Astrocyte (in vitro differentiated cells and primary cell): ENCODE data around the gene RPS14. TPM values are rescaled to one million over a fixed set of nuclear protein-coding genes. Genes with fewer than 3 reads are reported as not detected.
A peak's percentile ranks its signal among the peaks of the same experiment; 100 is the strongest.

ENCODE experiments used
- DNase-seq: peaks from one replicate; pipeline ENCODE4 v3.0.0-alpha.2; 2010; ENCODE audit warnings: low read depth
- FAIRE-seq: peaks from 2 replicates; lab custom pipeline; 2011; peaks lifted over from hg19 to GRCh38; lab: Jason Lieb, UNC
- H2AFZ ChIP-seq: 2 replicates; pipeline ENCODE4 v1.6.0; 2012; ENCODE audit warnings: low read depth, low read length, inconsistent platforms
- H3K27ac ChIP-seq: 2 replicates; pipeline ENCODE4 v1.5.1; 2011; ENCODE audit warnings: low read depth, low read length, inconsistent platforms
- H3K27me3 ChIP-seq: 2 replicates; pipeline ENCODE4 v1.6.0; 2011; ENCODE audit warnings: low read length, inconsistent platforms; ENCODE audit not compliant: insufficient read depth
- H3K36me3 ChIP-seq: 2 replicates; pipeline ENCODE4 v1.5.1; 2011; ENCODE audit warnings: low read length, inconsistent platforms; ENCODE audit not compliant: insufficient read depth
- H3K4me1 ChIP-seq: 2 replicates; pipeline ENCODE4 v1.5.1; 2011; ENCODE audit warnings: low read length, inconsistent platforms; ENCODE audit not compliant: insufficient read depth
- H3K4me2 ChIP-seq: 2 replicates; pipeline ENCODE4 v1.6.0; 2012; ENCODE audit warnings: low read length, inconsistent platforms
- H3K4me3 ChIP-seq: 2 replicates; pipeline ENCODE4 v1.5.1; 2011; ENCODE audit warnings: low read depth, mild to moderate bottlenecking, low read length, inconsistent platforms; ENCODE audit not compliant: insufficient read depth
- H3K79me2 ChIP-seq: 2 replicates; pipeline ENCODE4 v1.6.0; 2012; ENCODE audit warnings: mild to moderate bottlenecking, low read length, inconsistent platforms; ENCODE audit not compliant: insufficient read depth
- H3K9ac ChIP-seq: 2 replicates; pipeline ENCODE4 v1.6.0; 2012; ENCODE audit warnings: mild to moderate bottlenecking, low read length, inconsistent platforms
- H3K9me3 ChIP-seq: 2 replicates; pipeline ENCODE4 v1.5.1; 2012; ENCODE audit warnings: low read depth, mild to moderate bottlenecking, low read length, inconsistent platforms; ENCODE audit not compliant: insufficient read depth
- H4K20me1 ChIP-seq: 2 replicates; pipeline ENCODE4 v1.6.0; 2012; ENCODE audit warnings: low read length, inconsistent platforms; ENCODE audit not compliant: insufficient read depth
- H3K27ac Mint-ChIP-seq: one replicate; pipeline ENCODE4 v1.8.0; 2021; ENCODE audit warnings: mild to moderate bottlenecking, mixed read lengths; ENCODE audit not compliant: unreplicated experiment
- H3K27me3 Mint-ChIP-seq: one replicate; pipeline ENCODE4 v1.8.0; 2021; ENCODE audit warnings: low read depth, mixed read lengths; ENCODE audit not compliant: unreplicated experiment
- H3K36me3 Mint-ChIP-seq: one replicate; pipeline ENCODE4 v1.8.0; 2021; ENCODE audit warnings: low read depth, mixed read lengths; ENCODE audit not compliant: unreplicated experiment
- H3K4me1 Mint-ChIP-seq: one replicate; pipeline ENCODE4 v1.8.0; 2021; ENCODE audit warnings: low read depth, mixed read lengths; ENCODE audit not compliant: unreplicated experiment
- H3K4me3 Mint-ChIP-seq: one replicate; pipeline ENCODE4 v1.8.0; 2021; ENCODE audit warnings: mild to moderate bottlenecking, moderate library complexity, mixed read lengths; ENCODE audit not compliant: unreplicated experiment
- H3K9me3 Mint-ChIP-seq: one replicate; pipeline ENCODE4 v1.8.0; 2021; ENCODE audit warnings: mild to moderate bottlenecking, mixed read lengths; ENCODE audit not compliant: unreplicated experiment
- CTCF ChIP-seq: IDR thresholded peaks from 2 replicates; pipeline ENCODE4 v1.5.1; 2011; ENCODE audit warnings: low read depth, mild to moderate bottlenecking, inconsistent platforms, low read length, moderate library complexity; ENCODE audit not compliant: insufficient read depth
- EZH2 ChIP-seq: IDR thresholded peaks from 2 replicates; pipeline ENCODE4 v1.6.1; 2012; ENCODE audit warnings: mild to moderate bottlenecking, low read length, inconsistent platforms; ENCODE audit not compliant: insufficient read depth
- total RNA-seq: library from RNA; stranded (reverse); gene quantifications from 2 replicates; pipeline ENCODE4 v1.2.1, GENCODE V29; 2021

Gene RPS14
- total RNA-seq, 1 donor from 2014 or later = 2,054 TPM

GRCh38 chr5:150496534-150496933 lies 47.0 kb upstream of the RPS14 start:
- FAIRE-seq (no peak), DNase-seq (no peak)
- peaks cover 7% of the 10 kb centered on the region for H3K36me3 ChIP-seq
- no peaks in the 10 kb centered on the region for H3K9me3 ChIP-seq
- peak overlapping the region; percentile 90 for H3K27ac ChIP-seq
- peaks cover 60% of the 10 kb centered on the region for H3K4me1 ChIP-seq
- peaks cover 67% of the 10 kb centered on the region for H3K4me1 Mint-ChIP-seq
- peak overlapping the region; percentile 84 for H3K27ac Mint-ChIP-seq
- no peak overlapping the region for H3K4me3 Mint-ChIP-seq
- TF ChIP-seq CTCF (no peak), EZH2 (no peak)
- no peaks in the 10 kb centered on the region for H3K27me3 Mint-ChIP-seq
- H3K79me2 ChIP-seq = peaks cover 90% of the 10 kb centered on the region
- no peaks in the 10 kb centered on the region for H3K27me3 ChIP-seq
- no peak overlapping the region for H2AFZ ChIP-seq
- peaks cover 30% of the 10 kb centered on the region for H3K36me3 Mint-ChIP-seq
- H3K4me3 ChIP-seq = no peak overlapping the region
- H4K20me1 ChIP-seq = peaks cover 69% of the 10 kb centered on the region
- no peaks in the 10 kb centered on the region for H3K9me3 Mint-ChIP-seq
- peak overlapping the region; percentile 35 for H3K9ac ChIP-seq
- no peak overlapping the region for H3K4me2 ChIP-seq

DNA sequence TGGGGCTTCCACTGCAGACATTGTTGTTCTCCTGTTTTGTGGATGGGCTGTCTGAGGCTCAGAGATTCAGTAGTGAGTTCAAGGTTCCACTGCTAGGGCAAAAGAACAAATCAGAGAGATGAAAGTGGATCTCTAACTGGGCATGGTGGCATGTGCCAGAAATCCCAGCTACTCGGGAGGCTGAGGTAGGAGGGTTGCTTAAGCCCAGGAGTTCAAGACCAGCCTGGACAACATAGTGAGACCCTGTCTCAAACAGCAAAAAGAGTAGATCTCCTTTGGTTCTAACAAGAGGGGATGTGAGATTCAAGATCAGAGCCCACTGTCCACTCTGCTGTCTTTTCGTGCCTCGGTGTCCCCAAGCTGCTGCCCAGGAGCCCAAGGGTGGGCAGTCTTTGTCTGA lies 46.6 kb upstream of the RPS14 start:
- no peaks in the 10 kb centered on the region for H3K27me3 Mint-ChIP-seq
- Histone ChIP-seq H3K27me3 (no peaks in the 10 kb centered on the region), H2AFZ (no peak overlapping the region), H3K79me2 (peaks cover 90% of the 10 kb centered on the region), H3K27ac (peak overlapping the region; percentile 90), H3K9ac (peak overlapping the region; percentile 35), H4K20me1 (peaks cover 68% of the 10 kb centered on the region), H3K9me3 (no peaks in the 10 kb centered on the region), H3K4me2 (no peak overlapping the region), H3K4me3 (no peak overlapping the region), H3K4me1 (peaks cover 60% of the 10 kb centered on the region), H3K36me3 (peaks cover 7% of the 10 kb centered on the region)
- no peaks in the 10 kb centered on the region for H3K9me3 Mint-ChIP-seq
- peak overlapping the region; percentile 84 for H3K27ac Mint-ChIP-seq
- no peak for TF ChIP-seq CTCF
- TF ChIP-seq EZH2 = no peak
- H3K36me3 Mint-ChIP-seq = peaks cover 32% of the 10 kb centered on the region
- no peak overlapping the region for H3K4me3 Mint-ChIP-seq
- peaks cover 67% of the 10 kb centered on the region for H3K4me1 Mint-ChIP-seq
- FAIRE-seq (no peak), DNase-seq (no peak)

DNA sequence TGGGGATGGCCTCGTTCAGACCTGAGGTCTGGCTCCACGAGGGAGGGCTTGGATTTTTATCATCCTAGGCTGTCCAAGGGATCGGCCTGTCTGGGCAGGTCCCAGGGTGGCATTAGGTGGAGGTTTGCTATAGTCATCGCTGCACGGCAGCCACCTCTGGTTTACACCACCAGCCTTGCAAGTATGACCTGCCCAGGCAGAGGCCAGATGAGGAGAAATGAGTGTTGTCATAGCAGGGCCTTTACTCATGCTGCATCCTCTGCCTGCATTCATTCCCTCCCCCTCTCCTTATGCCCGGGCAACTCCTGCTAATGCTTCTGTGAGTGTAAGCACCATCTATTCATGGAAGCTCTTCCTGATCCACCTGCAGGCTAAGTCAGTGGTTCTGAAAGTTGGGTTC lies 43.1 kb upstream of the RPS14 start:
- peaks cover 66% of the 10 kb centered on the region for H3K4me1 ChIP-seq
- no peaks in the 10 kb centered on the region for H3K27me3 Mint-ChIP-seq
- peak overlapping the region; percentile 55 for H3K27ac ChIP-seq
- H3K9me3 Mint-ChIP-seq = no peaks in the 10 kb centered on the region
- H2AFZ ChIP-seq = no peak overlapping the region
- H3K27me3 ChIP-seq = no peaks in the 10 kb centered on the region
- H3K79me2 ChIP-seq = peaks cover 90% of the 10 kb centered on the region
- peak overlapping the region; percentile 39 for H3K9ac ChIP-seq
- FAIRE-seq = no peak
- no peak overlapping the region for H3K4me3 ChIP-seq
- peaks cover 69% of the 10 kb centered on the region for H4K20me1 ChIP-seq
- peak overlapping the region; percentile 95 for H3K27ac Mint-ChIP-seq
- H3K4me3 Mint-ChIP-seq = no peak overlapping the region
- no peak for TF ChIP-seq CTCF
- TF ChIP-seq EZH2 = no peak
- H3K4me2 ChIP-seq = peak overlapping the region; percentile 96
- DNase-seq = peak; percentile 76
- H3K9me3 ChIP-seq = no peaks in the 10 kb centered on the region
- peaks cover 67% of the 10 kb centered on the region for H3K4me1 Mint-ChIP-seq
- peaks cover 2% of the 10 kb centered on the region for H3K36me3 ChIP-seq
- peaks cover 27% of the 10 kb centered on the region for H3K36me3 Mint-ChIP-seq
